Ishikawa (cell line): ENCODE measurements around the gene BRICD5.

Source experiments
- CEBPB ChIP-seq: IDR thresholded peaks from 2 replicates; pipeline ENCODE4 v1.6.1; 2012
- CREB1 ChIP-seq: IDR thresholded peaks from 2 replicates; pipeline ENCODE4 v1.6.1; 2012; ENCODE audit warnings: low read depth
- EGR1 ChIP-seq: IDR thresholded peaks from 2 replicates; pipeline ENCODE4 v1.6.1; 2012
- EP300 ChIP-seq: IDR thresholded peaks from 2 replicates; pipeline ENCODE4 v1.6.1; 2012; ENCODE audit warnings: borderline replicate concordance
- FOXM1 ChIP-seq: IDR thresholded peaks from 2 replicates; pipeline ENCODE4 v1.6.1; 2012; ENCODE audit warnings: low read depth, borderline replicate concordance
- MAX ChIP-seq: IDR thresholded peaks from 2 replicates; pipeline ENCODE4 v1.6.1; 2012
- NFIC ChIP-seq: IDR thresholded peaks from 2 replicates; pipeline ENCODE4 v1.6.1; 2012
- RAD21 ChIP-seq: IDR thresholded peaks from 2 replicates; pipeline ENCODE4 v1.6.1; 2012; ENCODE audit warnings: low read depth
- REST ChIP-seq: IDR thresholded peaks from 2 replicates; pipeline ENCODE4 v1.6.1; 2012; ENCODE audit warnings: low read depth, mild to moderate bottlenecking
- TAF1 ChIP-seq: IDR thresholded peaks from 2 replicates; pipeline ENCODE4 v1.6.1; 2012; ENCODE audit warnings: low read depth, mild to moderate bottlenecking
- TCF12 ChIP-seq: IDR thresholded peaks from 2 replicates; pipeline ENCODE4 v1.6.1; 2012; ENCODE audit warnings: low read depth
- TEAD4 ChIP-seq: IDR thresholded peaks from 2 replicates; pipeline ENCODE4 v1.6.1; 2012
- USF1 ChIP-seq: IDR thresholded peaks from 2 replicates; pipeline ENCODE4 v1.6.1; 2012
- YY1 ChIP-seq: IDR thresholded peaks from 2 replicates; pipeline ENCODE4 v1.6.1; 2012; ENCODE audit warnings: low read depth
- ZBTB7A ChIP-seq: IDR thresholded peaks from 2 replicates; pipeline ENCODE4 v1.6.1; 2012; ENCODE audit warnings: low read depth

The BRICD5 gene

GRCh38 chr16:2243031-2243528, 32.4 kb upstream of the BRICD5 start:
- TF ChIP-seq TAF1: no peak
- no peak for TF ChIP-seq EP300
- no peak for TF ChIP-seq TEAD4
- TF ChIP-seq CEBPB: no peak
- TF ChIP-seq REST: no peak
- no peak for TF ChIP-seq MAX

GRCh38 chr16:2242598-2242997, 31.9 kb upstream of the BRICD5 start:
- TF ChIP-seq RAD21 (no peak), MAX (no peak), ZBTB7A (no peak), CREB1 (no peak), FOXM1 (no peak), REST (no peak), TAF1 (no peak), EGR1 (no peak), YY1 (no peak), NFIC (no peak), CEBPB (no peak)

- no peak for TF ChIP-seq RAD21
- TF ChIP-seq FOXM1: no peak
- TF ChIP-seq USF1: no peak
- no peak for TF ChIP-seq TEAD4
- TF ChIP-seq CREB1: no peak
- TF ChIP-seq ZBTB7A: no peak
- no peak for TF ChIP-seq REST
- TF ChIP-seq YY1: no peak
- TF ChIP-seq NFIC: no peak
- TF ChIP-seq EGR1: no peak
- no peak for TF ChIP-seq CEBPB
- no peak for TF ChIP-seq EP300
- TF ChIP-seq TCF12: no peak
- no peak for TF ChIP-seq TAF1
- no peak for TF ChIP-seq MAX
Observed at GRCh38 chr16:2238838-2239675, 28.4 kb upstream of the BRICD5 start.

- no peak for TF ChIP-seq MAX
- no peak for TF ChIP-seq REST
- TF ChIP-seq RAD21: no peak
- no peak for TF ChIP-seq TCF12
Observed at GRCh38 chr16:2238150-2238837, 27.6 kb upstream of the BRICD5 start.
